K562 (cell line): ENCODE data around the gene TP53RK. TPM values are rescaled to one million over a fixed set of nuclear protein-coding genes. Genes with fewer than 3 reads are reported as not detected.

Source experiments
- ETS2 ChIP-seq: IDR thresholded peaks from 2 replicates; pipeline ENCODE4 v1.6.1; 2016; ENCODE audit warnings: borderline replicate concordance, missing genetic modification characterization, mild to moderate bottlenecking, moderate library complexity, missing compliant biosample characterization; ENCODE audit not compliant: poor library complexity, severe bottlenecking
- HSF4 ChIP-seq: fragments of 250-450 bp; sonication (Bioruptor Pico); IDR thresholded peaks from 2 replicates; pipeline ENCODE4 v2.1.2; 2022; ENCODE audit warnings: mild to moderate bottlenecking, moderate library complexity, borderline replicate concordance
- LCOR ChIP-seq: sonication (generic); formaldehyde crosslinking; IDR thresholded peaks from 2 replicates; pipeline ENCODE4 v1.8.0; 2022; ENCODE audit warnings: mild to moderate bottlenecking, missing genetic modification reagents
- PRDM10 ChIP-seq: fragments of 450-650 bp; IDR thresholded peaks from 2 replicates; pipeline ENCODE4 v1.6.1; 2018; ENCODE audit not compliant: partially characterized antibody
- PTBP1 ChIP-seq: fragments of 200-400 bp; formaldehyde crosslinking; IDR thresholded peaks from 2 replicates; pipeline ENCODE4 v1.6.1; 2017; ENCODE audit warnings: low read depth, low read length
- RFX7 ChIP-seq: fragments of 250-450 bp; sonication (Bioruptor Pico); IDR thresholded peaks from 2 replicates; pipeline ENCODE4 v1.5.1; 2021; ENCODE audit warnings: mild to moderate bottlenecking
- RNF2 ChIP-seq: sonication (generic); IDR thresholded peaks from 2 replicates; pipeline ENCODE4 v1.6.1; 2016
- SRF ChIP-seq, 2 experiments: fragments of 250-450, 450-650 bp in 1 of 2; sonication (Bioruptor Pico) in 1 of 2; sonication (generic) in 1 of 2; formaldehyde crosslinking; IDR thresholded peaks; 2 replicates each; pipeline versions ENCODE4 v1.5.0 to v1.5.1; 2020 to 2022; ENCODE audit warnings: mild to moderate bottlenecking in 1 of 2, missing genetic modification reagents in 1 of 2
- TEAD4 ChIP-seq, 2 experiments: sonication (generic) in 1 of 2; formaldehyde crosslinking in 1 of 2; IDR thresholded peaks; 2 replicates each; pipeline versions ENCODE4 v1.6.1 to v1.8.0; 2012 to 2022; ENCODE audit warnings: borderline replicate concordance in 1 of 2, inconsistent platforms in 1 of 2, low read length in 1 of 2, mild to moderate bottlenecking in 1 of 2, missing genetic modification reagents in 1 of 2
- TRIM24 ChIP-seq, 2 experiments: fragments of 450-650 bp; IDR thresholded peaks; 2 replicates each; pipeline ENCODE4 v1.6.1; 2016
- ZFX ChIP-seq: sonication (generic); formaldehyde crosslinking; IDR thresholded peaks from 2 replicates; pipeline ENCODE4 v1.8.0; 2022; ENCODE audit warnings: mild to moderate bottlenecking, missing genetic modification reagents, moderate library complexity
- ZNF165 ChIP-seq: fragments of 250-450 bp; sonication (Bioruptor Pico); IDR thresholded peaks from 2 replicates; pipeline ENCODE4 v1.4.0; 2020; ENCODE audit warnings: borderline replicate concordance
- ZNF324 ChIP-seq: fragments of 250-450 bp; sonication (Bioruptor Pico); IDR thresholded peaks from 2 replicates; pipeline ENCODE4 v1.4.0; 2020; ENCODE audit warnings: mild to moderate bottlenecking
- ZNF830 ChIP-seq: fragments of 250-450 bp; sonication (Bioruptor Pico); IDR thresholded peaks from 2 replicates; pipeline ENCODE4 v1.5.0; 2021; ENCODE audit warnings: mild to moderate bottlenecking
- polyA plus RNA-seq, 8 experiments: library from polyadenylated mRNA; depleted of rRNA in 4 of 8; stranded (reverse) in 5 of 8; unstranded in 3 of 8; fragments of >200 nt; fragmentation: Nextera tagmentation in 2 of 8; fragmentation: Illumina TruSeq in 1 of 8; extraction: Ambion mirVana in 2 of 8; extraction: Trizol in 1 of 8; gene quantifications; 2 replicates each; pipeline versions ENCODE4 v1.2.1 to v1.2.3, GENCODE V29; 2011 to 2014; ENCODE audit warnings: inconsistent platforms in 1 of 8, missing spikeins in 1 of 8
- total RNA-seq, 7 experiments: library from RNA; depleted of rRNA in 6 of 7; stranded (reverse); fragments of >200 nt in 6 of 7; fragmentation: Illumina TruSeq in 2 of 7; extraction: Trizol in 2 of 7; gene quantifications; 2 replicates each; pipeline versions ENCODE4 v1.2.1 to v1.2.3, GENCODE V29; 2011 to 2021; ENCODE audit warnings: low replicate concordance in 1 of 7
- TF ChIP-seq, protein P1 (sequence below): fragments of 200-800 bp; sonication (Bioruptor generic); IDR thresholded peaks from 2 replicates; pipeline ENCODE4 v1.6.1; 2017; ENCODE audit warnings: missing genetic modification characterization, missing compliant biosample characterization
- TF ChIP-seq, protein P2 (sequence below): sonication (generic); formaldehyde crosslinking; IDR thresholded peaks from 2 replicates; pipeline ENCODE4 v1.9.0; 2022; ENCODE audit warnings: mild to moderate bottlenecking, missing genetic modification reagents
- TF ChIP-seq, protein P3 (sequence below): fragments of 150-350 bp; IDR thresholded peaks from 2 replicates; pipeline ENCODE4 v1.6.1; 2014; ENCODE audit warnings: low read depth, mild to moderate bottlenecking, low read length, borderline replicate concordance

TP53RK gene
- total and polyA plus RNA-seq, 9 of the 15 experiments (the other 6 are each of a cell fraction or from before 2014, with no cell fraction given) = 2.9 to 43.5 (median 17.2) TPM

- no peak for TF ChIP-seq PRDM10
- peak; percentile 85 for TF ChIP-seq TEAD4 (IDR thresholded peaks at IDR 0.05; ENCODE audit: low read length)
- TF ChIP-seq TEAD4 (CRISPR knock-in tag; IDR thresholded peaks at IDR 0.05; ENCODE audit: borderline replicate concordance) = no peak
- TF ChIP-seq TRIM24 (IDR thresholded peaks at IDR 0.05) = peak; percentile 35 to 67; a peak in 3 of 4 replicates
- no peak for TF ChIP-seq ZNF830
- TF ChIP-seq ZNF165 (CRISPR knock-in tag) = no peak
- no peak for TF ChIP-seq SRF (CRISPR knock-in tag; IDR thresholded peaks at IDR 0.05)
- TF ChIP-seq, protein P1, sequence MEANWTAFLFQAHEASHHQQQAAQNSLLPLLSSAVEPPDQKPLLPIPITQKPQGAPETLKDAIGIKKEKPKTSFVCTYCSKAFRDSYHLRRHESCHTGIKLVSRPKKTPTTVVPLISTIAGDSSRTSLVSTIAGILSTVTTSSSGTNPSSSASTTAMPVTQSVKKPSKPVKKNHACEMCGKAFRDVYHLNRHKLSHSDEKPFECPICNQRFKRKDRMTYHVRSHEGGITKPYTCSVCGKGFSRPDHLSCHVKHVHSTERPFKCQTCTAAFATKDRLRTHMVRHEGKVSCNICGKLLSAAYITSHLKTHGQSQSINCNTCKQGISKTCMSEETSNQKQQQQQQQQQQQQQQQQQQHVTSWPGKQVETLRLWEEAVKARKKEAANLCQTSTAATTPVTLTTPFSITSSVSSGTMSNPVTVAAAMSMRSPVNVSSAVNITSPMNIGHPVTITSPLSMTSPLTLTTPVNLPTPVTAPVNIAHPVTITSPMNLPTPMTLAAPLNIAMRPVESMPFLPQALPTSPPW (CRISPR knock-in tag) = no peak
- TF ChIP-seq, protein P2, sequence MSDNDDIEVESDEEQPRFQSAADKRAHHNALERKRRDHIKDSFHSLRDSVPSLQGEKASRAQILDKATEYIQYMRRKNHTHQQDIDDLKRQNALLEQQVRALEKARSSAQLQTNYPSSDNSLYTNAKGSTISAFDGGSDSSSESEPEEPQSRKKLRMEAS = peak; percentile 67
- no peak for TF ChIP-seq LCOR
- no peak for TF ChIP-seq ETS2 (tag)
- no peak for TF ChIP-seq ZFX
- TF ChIP-seq RNF2 = no peak
- no peak for TF ChIP-seq RFX7
- no peak for TF ChIP-seq HSF4
- TF ChIP-seq, protein P3, sequence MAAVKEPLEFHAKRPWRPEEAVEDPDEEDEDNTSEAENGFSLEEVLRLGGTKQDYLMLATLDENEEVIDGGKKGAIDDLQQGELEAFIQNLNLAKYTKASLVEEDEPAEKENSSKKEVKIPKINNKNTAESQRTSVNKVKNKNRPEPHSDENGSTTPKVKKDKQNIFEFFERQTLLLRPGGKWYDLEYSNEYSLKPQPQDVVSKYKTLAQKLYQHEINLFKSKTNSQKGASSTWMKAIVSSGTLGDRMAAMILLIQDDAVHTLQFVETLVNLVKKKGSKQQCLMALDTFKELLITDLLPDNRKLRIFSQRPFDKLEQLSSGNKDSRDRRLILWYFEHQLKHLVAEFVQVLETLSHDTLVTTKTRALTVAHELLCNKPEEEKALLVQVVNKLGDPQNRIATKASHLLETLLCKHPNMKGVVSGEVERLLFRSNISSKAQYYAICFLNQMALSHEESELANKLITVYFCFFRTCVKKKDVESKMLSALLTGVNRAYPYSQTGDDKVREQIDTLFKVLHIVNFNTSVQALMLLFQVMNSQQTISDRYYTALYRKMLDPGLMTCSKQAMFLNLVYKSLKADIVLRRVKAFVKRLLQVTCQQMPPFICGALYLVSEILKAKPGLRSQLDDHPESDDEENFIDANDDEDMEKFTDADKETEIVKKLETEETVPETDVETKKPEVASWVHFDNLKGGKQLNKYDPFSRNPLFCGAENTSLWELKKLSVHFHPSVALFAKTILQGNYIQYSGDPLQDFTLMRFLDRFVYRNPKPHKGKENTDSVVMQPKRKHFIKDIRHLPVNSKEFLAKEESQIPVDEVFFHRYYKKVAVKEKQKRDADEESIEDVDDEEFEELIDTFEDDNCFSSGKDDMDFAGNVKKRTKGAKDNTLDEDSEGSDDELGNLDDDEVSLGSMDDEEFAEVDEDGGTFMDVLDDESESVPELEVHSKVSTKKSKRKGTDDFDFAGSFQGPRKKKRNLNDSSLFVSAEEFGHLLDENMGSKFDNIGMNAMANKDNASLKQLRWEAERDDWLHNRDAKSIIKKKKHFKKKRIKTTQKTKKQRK = no peak
- TF ChIP-seq ZNF324 = no peak
- no peak for TF ChIP-seq PTBP1
Observed at GRCh38 chr20:46648903-46649649, 40.2 kb downstream of the TP53RK start (continued).
